ENCODE results near the gene EMX1. TPM values are rescaled to one million over a fixed set of nuclear protein-coding genes. Genes with fewer than 3 reads are reported as not detected.

The EMX1 gene
- total and polyA plus RNA-seq, 2 of the 13 experiments (the other 11 are each of a cell fraction or from before 2014, with no cell fraction given): 0.62 to 4.9 TPM

DNA sequence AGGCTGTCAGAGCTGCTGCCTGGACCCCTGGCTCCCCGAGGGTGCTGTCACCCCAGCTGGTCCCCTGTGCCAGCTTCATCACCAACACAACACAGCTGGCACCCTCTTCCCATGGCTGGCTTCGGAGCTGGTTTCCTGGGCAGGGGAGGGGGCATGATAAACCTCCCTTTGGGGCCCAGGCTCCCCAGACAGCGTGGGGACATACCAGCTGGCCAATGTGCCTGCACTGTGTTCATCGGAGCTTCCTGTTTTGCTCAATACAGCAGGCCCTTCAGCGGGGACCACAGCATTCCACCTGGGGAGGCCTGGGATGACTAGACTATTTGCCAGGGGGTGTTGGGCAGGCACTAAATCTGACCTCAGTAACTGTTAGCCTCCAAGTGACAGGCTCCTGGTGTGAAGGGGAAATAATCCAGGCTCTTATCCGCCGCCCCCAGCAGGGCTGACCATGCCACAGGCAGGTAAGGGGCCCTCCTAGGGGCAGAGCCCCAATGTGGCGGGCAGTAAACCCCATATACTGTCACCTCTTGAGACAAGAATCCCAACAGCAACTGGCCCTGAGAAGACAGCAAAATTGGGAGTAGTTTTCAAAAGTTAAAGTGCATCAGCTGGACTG, 44.6 kb downstream of the EMX1 start:
- no peak for ATAC-seq
- POLR2A ChIA-PET: no interaction called here
- H3K79me2 ChIP-seq (ENCODE audit: insufficient read depth, low read length): no peaks in the 10 kb centered on the region
- CTCF ChIA-PET (ENCODE audit: low intra/inter-chr PET ratio, low total read pairs): no interaction called here
- DNase-seq (ENCODE audit: low spot score): no peak
- intact Hi-C loops (cut with micrococcal nuclease; ENCODE audit: unreplicated experiment) (no loop called here), in situ Hi-C loops (cut with HindIII; ENCODE audit: extremely low pct_ligation_motif_present, low pct_unique_long_range_greater_than_20kb) (no loop called here)
- no peak overlapping the region for H2AFZ ChIP-seq (ENCODE audit: low read length)
- peaks cover 1 to 14% of the 10 kb centered on the region in 2 experiments; a peak in 1 of 5 replicates for H3K36me3 ChIP-seq (replicated peaks in 1 of 2; ENCODE audit: control insufficient read depth in 1 of 2, insufficient read depth in 2 of 2, low read length in 2 of 2)
- FAIRE-seq: no peak
- H3K9me3 ChIP-seq (ENCODE audit: low read length): no peaks in the 10 kb centered on the region
- no peak overlapping the region for H3K4me2 ChIP-seq (ENCODE audit: low read depth, low read length)
- 98% methylated on average over 5 of the region's 8 CpGs for WGBS (ENCODE audit: low lambda C conversion rate)
- no peaks in the 10 kb centered on the region for H3K27me3 ChIP-seq (ENCODE audit: control insufficient read depth in 1 of 2, insufficient read depth in 2 of 2, low read length in 2 of 2)
- H3K4me1 ChIP-seq (ENCODE audit: insufficient read depth, low read length): no peaks in the 10 kb centered on the region
- H3K4me3 ChIP-seq (replicated peaks in 1 of 3; ENCODE audit: insufficient read depth in 1 of 3, low read depth in 2 of 3, low read length in 3 of 3): no peak overlapping the region
- BruUV-seq (replicated peaks): no TSS peak
- no peak overlapping the region for H3K9ac ChIP-seq (ENCODE audit: insufficient read depth, low read depth, low read length)
- no peak for TF ChIP-seq ESRRA (CRISPR knock-in tag; IDR thresholded peaks at IDR 0.05; ENCODE audit: low read depth)
- TF ChIP-seq HNRNPL (IDR thresholded peaks at IDR 0.05; ENCODE audit: low read depth, low read length): 0 out of 2 replicates have a peak, but pooled peaks have one; percentile 21
- no peak overlapping the region for H3K27ac ChIP-seq (ENCODE audit: extremely low read length, insufficient read depth, low read length)
- no peaks in the 10 kb centered on the region for H4K20me1 ChIP-seq (ENCODE audit: insufficient read depth, low read length)

DNA sequence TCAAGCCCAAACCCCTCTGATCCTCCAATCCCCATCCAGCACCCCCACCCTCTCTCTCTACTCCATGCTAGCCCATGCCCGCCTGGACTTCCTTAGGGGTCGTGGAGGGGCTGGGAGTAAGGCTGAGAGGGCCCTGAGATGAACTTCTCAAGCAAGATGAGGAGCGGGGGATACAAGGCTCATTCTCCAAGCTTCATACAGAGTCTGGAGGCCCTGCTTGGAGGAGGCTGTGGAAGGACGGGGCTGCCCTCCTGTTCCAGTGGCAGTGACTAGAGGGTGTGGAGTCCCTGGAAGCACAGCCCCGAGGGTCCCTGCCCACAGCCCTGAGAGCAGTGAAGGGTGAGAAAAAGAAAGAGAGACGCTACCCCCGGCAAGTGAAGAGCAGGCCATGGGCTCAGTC, 45.6 kb downstream of the EMX1 start:
- in situ Hi-C loops (cut with HindIII; ENCODE audit: extremely low pct_ligation_motif_present, low pct_unique_long_range_greater_than_20kb) (no loop called here), intact Hi-C loops (cut with micrococcal nuclease; ENCODE audit: unreplicated experiment) (no loop called here)
- no peaks in the 10 kb centered on the region for H3K9me3 ChIP-seq (ENCODE audit: low read length)
- 95% methylated on average over 7 of the region's 7 CpGs for WGBS (ENCODE audit: low lambda C conversion rate)
- H3K79me2 ChIP-seq (ENCODE audit: insufficient read depth, low read length): no peaks in the 10 kb centered on the region
- CTCF ChIA-PET (ENCODE audit: low intra/inter-chr PET ratio, low total read pairs): no interaction called here
- H3K4me2 ChIP-seq (ENCODE audit: low read depth, low read length): no peak overlapping the region
- H3K4me1 ChIP-seq (ENCODE audit: insufficient read depth, low read length): no peaks in the 10 kb centered on the region
- H3K27me3 ChIP-seq (ENCODE audit: control insufficient read depth in 1 of 2, insufficient read depth in 2 of 2, low read length in 2 of 2): no peaks in the 10 kb centered on the region
- H3K9ac ChIP-seq (ENCODE audit: insufficient read depth, low read depth, low read length): no peak overlapping the region
- POLR2A ChIA-PET: interaction anchor here (0.5 kb wide), 1 partner anchor 162 kb away, joined by 3 read pairs; no protein-coding TSS in a partner anchor
- H4K20me1 ChIP-seq (ENCODE audit: insufficient read depth, low read length): no peaks in the 10 kb centered on the region
- DNase-seq (ENCODE audit: low spot score) (no peak), ATAC-seq (no peak), FAIRE-seq (no peak)
- no peak overlapping the region for H3K27ac ChIP-seq (ENCODE audit: extremely low read length, insufficient read depth, low read length)
- no peak overlapping the region for H2AFZ ChIP-seq (ENCODE audit: low read length)
- no TSS peak for BruUV-seq (replicated peaks)
- H3K4me3 ChIP-seq (replicated peaks in 1 of 3; ENCODE audit: insufficient read depth in 1 of 3, low read depth in 2 of 3, low read length in 3 of 3): no peak overlapping the region
- H3K36me3 ChIP-seq (replicated peaks in 1 of 2; ENCODE audit: control insufficient read depth in 1 of 2, insufficient read depth in 2 of 2, low read length in 2 of 2): peaks cover under 1 to 15% of the 10 kb centered on the region in 2 experiments; a peak in 1 of 5 replicates
- TF ChIP-seq, protein P1, sequence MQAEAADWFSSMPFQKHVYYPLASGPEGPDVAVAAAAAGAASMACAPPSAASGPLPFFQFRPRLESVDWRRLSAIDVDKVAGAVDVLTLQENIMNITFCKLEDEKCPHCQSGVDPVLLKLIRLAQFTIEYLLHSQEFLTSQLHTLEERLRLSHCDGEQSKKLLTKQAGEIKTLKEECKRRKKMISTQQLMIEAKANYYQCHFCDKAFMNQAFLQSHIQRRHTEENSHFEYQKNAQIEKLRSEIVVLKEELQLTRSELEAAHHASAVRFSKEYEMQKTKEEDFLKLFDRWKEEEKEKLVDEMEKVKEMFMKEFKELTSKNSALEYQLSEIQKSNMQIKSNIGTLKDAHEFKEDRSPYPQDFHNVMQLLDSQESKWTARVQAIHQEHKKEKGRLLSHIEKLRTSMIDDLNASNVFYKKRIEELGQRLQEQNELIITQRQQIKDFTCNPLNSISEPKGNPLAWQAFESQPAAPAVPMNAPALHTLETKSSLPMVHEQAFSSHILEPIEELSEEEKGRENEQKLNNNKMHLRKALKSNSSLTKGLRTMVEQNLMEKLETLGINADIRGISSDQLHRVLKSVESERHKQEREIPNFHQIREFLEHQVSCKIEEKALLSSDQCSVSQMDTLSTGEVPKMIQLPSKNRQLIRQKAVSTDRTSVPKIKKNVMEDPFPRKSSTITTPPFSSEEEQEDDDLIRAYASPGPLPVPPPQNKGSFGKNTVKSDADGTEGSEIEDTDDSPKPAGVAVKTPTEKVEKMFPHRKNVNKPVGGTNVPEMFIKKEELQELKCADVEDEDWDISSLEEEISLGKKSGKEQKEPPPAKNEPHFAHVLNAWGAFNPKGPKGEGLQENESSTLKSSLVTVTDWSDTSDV (CRISPR knock-in tag; IDR thresholded peaks at IDR 0.05): no peak
- TF ChIP-seq TEAD2 (CRISPR knock-in tag; IDR thresholded peaks at IDR 0.05) (no peak), ZNF768 (CRISPR knock-in tag; IDR thresholded peaks at IDR 0.05) (no peak), SRSF9 (IDR thresholded peaks at IDR 0.05; ENCODE audit: borderline replicate concordance, insufficient read depth, low read depth, low read length, poor library complexity, severe bottlenecking) (no peak), ZNF337 (CRISPR knock-in tag; IDR thresholded peaks at IDR 0.05; ENCODE audit: borderline replicate concordance, low read depth) (no peak), SMARCE1 (IDR thresholded peaks at IDR 0.05; ENCODE audit: borderline replicate concordance) (no peak), NFRKB (IDR thresholded peaks at IDR 0.05) (no peak), MATR3 (CRISPR knock-in tag; IDR thresholded peaks at IDR 0.05) (no peak), ZNF775 (CRISPR knock-in tag; IDR thresholded peaks at IDR 0.05; ENCODE audit: borderline replicate concordance) (no peak), HDAC6 (IDR thresholded peaks at IDR 0.05; ENCODE audit: low read depth, low read length) (no peak)
- TF ChIP-seq, protein P2, sequence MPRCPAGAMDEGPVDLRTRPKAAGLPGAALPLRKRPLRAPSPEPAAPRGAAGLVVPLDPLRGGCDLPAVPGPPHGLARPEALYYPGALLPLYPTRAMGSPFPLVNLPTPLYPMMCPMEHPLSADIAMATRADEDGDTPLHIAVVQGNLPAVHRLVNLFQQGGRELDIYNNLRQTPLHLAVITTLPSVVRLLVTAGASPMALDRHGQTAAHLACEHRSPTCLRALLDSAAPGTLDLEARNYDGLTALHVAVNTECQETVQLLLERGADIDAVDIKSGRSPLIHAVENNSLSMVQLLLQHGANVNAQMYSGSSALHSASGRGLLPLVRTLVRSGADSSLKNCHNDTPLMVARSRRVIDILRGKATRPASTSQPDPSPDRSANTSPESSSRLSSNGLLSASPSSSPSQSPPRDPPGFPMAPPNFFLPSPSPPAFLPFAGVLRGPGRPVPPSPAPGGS (CRISPR knock-in tag; IDR thresholded peaks at IDR 0.05): no peak
- TF ChIP-seq, protein P3, sequence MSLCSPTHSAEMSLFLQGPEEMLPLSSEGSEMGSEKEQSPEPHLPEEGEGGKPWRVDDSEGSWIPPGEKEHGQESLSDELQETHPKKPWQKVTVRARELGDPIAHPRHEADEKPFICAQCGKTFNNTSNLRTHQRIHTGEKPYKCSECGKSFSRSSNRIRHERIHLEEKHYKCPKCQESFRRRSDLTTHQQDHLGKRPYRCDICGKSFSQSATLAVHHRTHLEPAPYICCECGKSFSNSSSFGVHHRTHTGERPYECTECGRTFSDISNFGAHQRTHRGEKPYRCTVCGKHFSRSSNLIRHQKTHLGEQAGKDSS (CRISPR knock-in tag; IDR thresholded peaks at IDR 0.05; ENCODE audit: borderline replicate concordance, low read depth): no peak

All from HepG2 (cell line).